MCF 10A (cell line): ENCODE results near the gene C17orf113. TPM values are rescaled to one million over a fixed set of nuclear protein-coding genes. Genes with fewer than 3 reads are reported as not detected.

Source experiments
- BruUV-seq: library from RNA; stranded (reverse); fragments of 400-500 nt; replicated peaks from 2 replicates; lab custom pipeline; 2021; lab: Mats Ljungman, UMichigan
- CTCF ChIA-PET: fragments of 300-600 bp; sonication (Branson Sonifier 250); formaldehyde crosslinking; extraction: SDS; loops from one replicate; lab custom pipeline; 2021; ENCODE audit warnings: antibody characterized with exemption, inconsistent platforms; lab: Yijun Ruan, JAX
- POLR2A ChIA-PET: fragments of 300-600, 350-650 bp; sonication (Branson Sonifier 250); formaldehyde crosslinking; extraction: SDS; loops from one replicate; lab custom pipeline; 2020; ENCODE audit warnings: antibody characterized with exemption, inconsistent platforms; lab: Yijun Ruan, JAX
- DNase-seq: peaks from one replicate; pipeline ENCODE4 v3.0.0-alpha.2; 2018; ENCODE audit not compliant: unreplicated experiment
- H3K27ac Mint-ChIP-seq: one replicate; pipeline ENCODE4 v1.8.0; 2022; ENCODE audit warnings: mild to moderate bottlenecking, low read depth, mixed read lengths; ENCODE audit not compliant: unreplicated experiment
- H3K27me3 Mint-ChIP-seq: one replicate; pipeline ENCODE4 v1.8.0; 2022; ENCODE audit warnings: mixed read lengths; ENCODE audit not compliant: insufficient read depth, unreplicated experiment
- H3K36me3 Mint-ChIP-seq: one replicate; pipeline ENCODE4 v1.8.0; 2022; ENCODE audit warnings: mild to moderate bottlenecking, moderate library complexity, mixed read lengths; ENCODE audit not compliant: insufficient read depth, unreplicated experiment
- H3K4me1 Mint-ChIP-seq: one replicate; pipeline ENCODE4 v1.8.0; 2022; ENCODE audit warnings: mixed read lengths; ENCODE audit not compliant: insufficient read depth, unreplicated experiment
- H3K4me3 Mint-ChIP-seq: one replicate; pipeline ENCODE4 v1.8.0; 2022; ENCODE audit warnings: mild to moderate bottlenecking, moderate library complexity, mixed read lengths; ENCODE audit not compliant: unreplicated experiment
- H3K9me3 Mint-ChIP-seq: one replicate; pipeline ENCODE4 v1.8.0; 2022; ENCODE audit warnings: mixed read lengths; ENCODE audit not compliant: unreplicated experiment
- intact Hi-C: fragments of 100-400 bp; cut with micrococcal nuclease; formaldehyde crosslinking; loops from 2 replicates; pipeline ENCODE4 v1.14.1; 2022
- total RNA-seq: library from RNA; stranded (reverse); gene quantifications from 2 replicates; pipeline ENCODE4 v1.2.3, GENCODE V29; 2022
- TF ChIP-seq, protein P1 (sequence below): fragments of 200-600 bp; IDR thresholded peaks from one replicate; pipeline ENCODE4 v1.8.0; 2022; ENCODE audit warnings: antibody characterized with exemption, mild to moderate bottlenecking; ENCODE audit not compliant: unreplicated experiment

Gene C17orf113
- total RNA-seq, 1 experiment from 2014 or later = 0.72 TPM

DNA sequence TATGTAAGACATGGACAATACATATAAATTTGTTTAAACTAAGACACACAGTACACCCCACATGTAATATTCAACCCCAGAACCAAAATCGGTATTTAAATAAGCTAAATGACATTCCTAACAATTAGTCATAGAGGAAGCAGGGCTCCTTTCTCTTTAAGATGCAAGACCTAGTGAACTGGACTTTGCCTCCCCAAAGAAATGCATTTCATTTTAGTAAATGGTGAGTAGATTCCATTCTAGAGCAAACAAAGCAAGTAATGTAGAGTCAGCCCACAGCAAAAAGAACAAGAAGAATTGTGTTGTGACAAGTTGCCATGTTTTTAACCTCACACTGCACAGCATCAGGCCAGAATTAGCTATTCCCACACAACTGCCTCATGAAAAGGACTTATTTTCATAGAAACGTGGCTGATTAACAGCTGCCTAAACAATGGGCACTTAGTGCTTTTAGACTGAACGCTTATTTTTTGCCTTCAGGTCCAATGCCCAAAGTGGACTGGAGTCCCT lies 47.6 kb downstream of the C17orf113 start:
- POLR2A ChIA-PET = interaction anchor here (0.9 to 4.4 kb wide), 3 partner anchors 14 to 36 kb away, joined by 3 to 32 read pairs (median 4); partner anchors contain the start of genes CNP and DNAJC7
- no peak overlapping the region for H3K27ac Mint-ChIP-seq
- H3K4me3 Mint-ChIP-seq = no peak overlapping the region
- BruUV-seq = no TSS peak
- intact Hi-C loops = no loop called here
- peaks cover 17% of the 10 kb centered on the region for H3K4me1 Mint-ChIP-seq
- H3K27me3 Mint-ChIP-seq = no peaks in the 10 kb centered on the region
- DNase-seq = no peak
- CTCF ChIA-PET = interaction anchor here (0.6 to 2.1 kb wide), 3 partner anchors 17 to 114 kb away, joined by 3 to 7 read pairs (median 3); partner anchors contain the start of gene NKIRAS2
- TF ChIP-seq, protein P1, sequence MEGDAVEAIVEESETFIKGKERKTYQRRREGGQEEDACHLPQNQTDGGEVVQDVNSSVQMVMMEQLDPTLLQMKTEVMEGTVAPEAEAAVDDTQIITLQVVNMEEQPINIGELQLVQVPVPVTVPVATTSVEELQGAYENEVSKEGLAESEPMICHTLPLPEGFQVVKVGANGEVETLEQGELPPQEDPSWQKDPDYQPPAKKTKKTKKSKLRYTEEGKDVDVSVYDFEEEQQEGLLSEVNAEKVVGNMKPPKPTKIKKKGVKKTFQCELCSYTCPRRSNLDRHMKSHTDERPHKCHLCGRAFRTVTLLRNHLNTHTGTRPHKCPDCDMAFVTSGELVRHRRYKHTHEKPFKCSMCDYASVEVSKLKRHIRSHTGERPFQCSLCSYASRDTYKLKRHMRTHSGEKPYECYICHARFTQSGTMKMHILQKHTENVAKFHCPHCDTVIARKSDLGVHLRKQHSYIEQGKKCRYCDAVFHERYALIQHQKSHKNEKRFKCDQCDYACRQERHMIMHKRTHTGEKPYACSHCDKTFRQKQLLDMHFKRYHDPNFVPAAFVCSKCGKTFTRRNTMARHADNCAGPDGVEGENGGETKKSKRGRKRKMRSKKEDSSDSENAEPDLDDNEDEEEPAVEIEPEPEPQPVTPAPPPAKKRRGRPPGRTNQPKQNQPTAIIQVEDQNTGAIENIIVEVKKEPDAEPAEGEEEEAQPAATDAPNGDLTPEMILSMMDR = no peak
- H3K36me3 Mint-ChIP-seq = peaks cover 75% of the 10 kb centered on the region
- no peaks in the 10 kb centered on the region for H3K9me3 Mint-ChIP-seq

DNA sequence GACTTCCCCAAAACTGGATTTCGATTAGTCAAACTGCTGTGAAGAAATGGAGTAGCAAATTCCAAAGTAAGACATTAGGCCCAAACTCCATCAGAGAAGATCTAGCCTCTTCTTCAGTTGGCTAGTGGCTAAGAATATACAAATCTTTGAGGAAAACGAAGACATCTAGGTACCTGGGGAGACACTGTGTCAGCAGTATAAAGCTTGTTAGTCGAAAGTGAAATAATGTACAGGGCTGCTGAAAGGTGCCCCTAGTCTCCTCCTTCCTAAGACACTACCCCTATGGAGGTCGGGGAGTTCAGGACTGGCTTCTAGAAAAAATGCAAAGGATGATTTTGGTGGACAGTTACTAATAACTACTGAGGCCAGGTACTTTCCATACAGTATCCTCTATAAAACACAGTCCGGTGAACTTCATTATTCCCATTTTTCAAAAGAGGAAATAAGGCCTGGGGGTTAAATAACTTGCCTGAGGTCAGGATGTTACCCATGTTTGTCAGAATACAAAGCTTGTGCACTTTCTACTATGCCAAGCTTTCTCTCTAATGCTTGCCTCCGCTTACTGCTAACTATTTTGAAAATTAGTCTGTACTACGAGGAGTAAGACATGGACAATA lies 48.1 kb downstream of the C17orf113 start:
- Mint-ChIP-seq H3K4me1 (peaks cover 17% of the 10 kb centered on the region), H3K27me3 (no peaks in the 10 kb centered on the region), H3K36me3 (peaks cover 78% of the 10 kb centered on the region), H3K4me3 (no peak overlapping the region), H3K9me3 (no peaks in the 10 kb centered on the region), H3K27ac (no peak overlapping the region)
- ChIA-PET CTCF (interaction anchor here (0.6 to 2.1 kb wide), 4 partner anchors 14 to 342 kb away, joined by 3 to 7 read pairs (median 3); partner anchors contain the start of gene NKIRAS2), POLR2A (interaction anchor here (0.9 to 4.4 kb wide), 5 partner anchors 14 to 313 kb away, joined by 3 to 32 read pairs (median 3); partner anchors contain the start of gene DNAJC7)
- TF ChIP-seq, protein P1 = no peak
- no TSS peak for BruUV-seq
- no peak for DNase-seq
- intact Hi-C loops = no loop called here

DNA sequence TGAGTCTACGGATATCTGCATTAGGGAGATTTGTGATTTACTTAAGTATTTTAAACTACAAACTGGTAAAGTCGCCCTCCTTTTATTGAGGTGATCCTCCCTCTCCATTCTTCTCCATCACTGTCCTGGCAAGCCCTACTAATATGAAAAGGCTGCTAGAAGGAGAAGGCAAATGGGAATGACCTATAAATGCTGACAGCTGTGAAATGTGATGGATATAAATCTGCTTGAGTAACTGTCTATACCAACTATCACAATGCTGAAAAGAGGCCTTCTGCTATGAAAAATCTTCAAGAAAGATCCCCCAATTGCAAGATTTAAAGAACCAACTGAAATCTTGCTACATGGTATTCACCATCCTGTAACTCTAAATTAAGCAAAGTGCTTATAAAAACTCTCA lies 48.7 kb downstream of the C17orf113 start:
- ChIA-PET CTCF (interaction anchor here (0.7 to 2.1 kb wide), 3 partner anchors 14 to 24 kb away, joined by 3 to 7 read pairs (median 3); partner anchors contain the start of gene NKIRAS2), POLR2A (interaction anchor here (0.9 to 1.1 kb wide), 3 partner anchors 16 to 312 kb away, joined by 3 read pairs; no protein-coding TSS in a partner anchor)
- TF ChIP-seq, protein P1 = no peak
- peaks cover 13% of the 10 kb centered on the region for H3K4me1 Mint-ChIP-seq
- H3K36me3 Mint-ChIP-seq = peaks cover 80% of the 10 kb centered on the region
- intact Hi-C loops = no loop called here
- no peaks in the 10 kb centered on the region for H3K9me3 Mint-ChIP-seq
- no peak overlapping the region for H3K27ac Mint-ChIP-seq
- no peak overlapping the region for H3K4me3 Mint-ChIP-seq
- DNase-seq = no peak
- BruUV-seq = no TSS peak
- no peaks in the 10 kb centered on the region for H3K27me3 Mint-ChIP-seq
